Stimulated activated CD8-positive, alpha-beta memory T cell treated with anti-CD3 and anti-CD28 coated beads, Interleukin-15, amount 100 ng/mL, for 1 hour (primary cell): ENCODE data around the gene TRMT5.

Experiments used
- DNase-seq: peaks from one replicate; pipeline ENCODE4 v3.0.0-alpha.2; 2020; ENCODE audit warnings: low read depth

TRMT5 gene

DNA sequence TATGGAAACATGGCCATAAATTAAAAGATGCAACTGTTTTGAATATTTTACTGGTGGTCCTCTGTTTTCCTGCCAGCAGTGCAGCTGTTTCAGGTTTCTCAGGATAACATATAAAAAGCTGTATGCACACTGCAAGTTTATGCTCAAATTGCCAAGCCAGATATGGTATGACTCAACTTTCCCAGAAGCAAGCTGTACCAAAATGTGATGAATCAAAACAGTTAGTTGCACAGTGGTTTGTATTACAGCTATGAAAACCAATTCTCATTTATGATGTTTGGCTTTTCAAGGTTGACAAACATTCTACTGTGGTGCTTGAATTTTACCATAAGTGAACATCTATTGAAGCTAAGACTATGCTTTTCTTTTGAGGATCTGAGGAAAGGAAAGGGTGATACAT, 15.5 kb downstream of the TRMT5 start:
- no peak for DNase-seq

DNA sequence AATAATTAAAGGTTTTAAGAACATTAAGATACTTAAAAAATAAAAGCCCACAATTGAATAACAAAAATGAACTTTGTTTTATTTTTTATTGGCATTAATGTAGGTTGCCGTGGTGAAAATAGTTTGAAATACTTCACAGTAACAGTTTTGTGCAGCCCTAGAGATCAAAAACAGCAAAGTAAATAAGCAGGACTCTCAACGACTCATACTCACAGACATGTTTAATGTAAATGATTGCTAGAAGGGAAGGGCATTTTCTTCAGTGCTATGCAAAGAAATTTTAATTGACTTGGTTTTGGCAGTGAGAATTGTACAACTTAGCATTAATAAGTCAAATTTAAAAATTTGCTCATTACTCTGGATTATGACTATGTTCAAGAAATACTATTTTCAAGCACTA, 16.0 kb downstream of the TRMT5 start:
- no peak for DNase-seq

DNA sequence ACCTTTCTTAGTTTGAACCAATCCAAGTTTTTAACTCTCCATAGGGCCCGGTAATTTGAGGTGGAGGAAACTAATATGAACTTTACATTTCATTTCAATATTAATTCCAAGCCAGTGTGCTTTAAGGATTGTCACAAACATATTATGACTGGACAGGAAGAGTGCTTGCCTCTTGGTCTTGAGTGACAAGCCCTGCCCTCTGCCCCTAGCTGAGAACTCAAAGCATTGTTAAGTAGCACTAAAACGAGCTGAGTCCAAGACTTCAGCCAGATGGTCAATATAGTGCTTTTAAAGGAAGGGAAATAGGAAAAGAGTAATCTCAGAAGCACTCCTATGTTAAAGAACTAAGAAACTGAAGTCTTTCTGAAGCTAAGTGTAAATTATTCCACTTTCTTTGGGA, 17.1 kb downstream of the TRMT5 start:
- no peak for DNase-seq

DNA sequence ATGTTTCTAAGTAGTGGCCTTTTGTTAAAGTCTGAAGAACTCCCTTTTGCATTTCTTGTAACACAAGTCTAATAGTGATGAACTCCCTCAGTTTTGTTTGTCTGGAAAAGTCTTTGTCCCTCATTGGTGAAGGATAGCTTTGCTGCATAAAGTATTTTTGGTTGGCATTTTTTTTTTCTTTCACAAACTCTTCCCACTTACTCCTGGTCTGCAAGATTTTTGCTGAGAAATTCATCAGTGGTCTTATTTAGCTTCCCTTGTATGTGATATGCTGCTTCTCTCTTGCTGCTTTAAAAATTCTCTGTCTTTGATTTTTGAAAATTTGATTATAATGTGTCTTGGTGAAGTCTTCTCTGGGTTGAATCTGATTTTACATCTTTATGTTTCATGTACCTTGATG, 22.7 kb downstream of the TRMT5 start:
- no peak for DNase-seq

DNA sequence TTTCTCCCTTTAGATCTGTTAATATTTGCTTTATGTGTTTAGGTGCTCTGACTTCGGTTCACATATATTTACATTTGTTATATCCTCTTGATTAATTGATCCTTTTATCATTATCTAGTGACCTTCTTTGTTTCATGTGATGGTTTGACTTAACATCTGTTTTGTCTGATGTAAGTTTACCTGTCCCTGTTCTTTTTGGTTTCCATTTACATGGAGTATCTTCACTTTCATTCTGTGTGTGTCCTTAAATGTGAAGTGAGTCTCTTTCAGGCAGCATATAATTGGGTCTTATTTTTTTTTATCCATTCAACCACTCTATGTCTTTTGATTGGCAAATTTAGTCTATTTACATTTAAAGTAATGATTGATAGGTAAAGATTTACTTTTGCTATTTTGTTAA, 24.2 kb downstream of the TRMT5 start:
- no peak for DNase-seq

DNA sequence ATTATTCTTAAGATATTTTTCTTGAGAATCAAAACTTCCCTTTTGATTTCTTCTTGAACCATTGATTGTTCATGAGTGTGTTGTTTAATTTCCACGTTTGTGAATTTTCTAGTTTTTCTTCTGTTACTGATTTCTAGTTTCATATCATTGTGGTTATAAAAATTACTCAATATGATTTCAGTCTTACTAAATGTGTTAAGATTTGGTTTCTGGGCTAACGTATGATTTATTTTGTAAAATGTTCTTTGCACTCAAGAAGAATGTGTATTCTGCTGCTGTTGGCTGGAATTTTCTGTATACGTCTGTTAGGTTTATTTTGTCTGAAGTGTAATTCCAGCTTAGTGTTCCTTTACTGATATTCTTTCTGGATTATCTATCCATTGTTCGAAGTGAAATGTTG, 24.7 kb downstream of the TRMT5 start:
- no peak for DNase-seq

DNA sequence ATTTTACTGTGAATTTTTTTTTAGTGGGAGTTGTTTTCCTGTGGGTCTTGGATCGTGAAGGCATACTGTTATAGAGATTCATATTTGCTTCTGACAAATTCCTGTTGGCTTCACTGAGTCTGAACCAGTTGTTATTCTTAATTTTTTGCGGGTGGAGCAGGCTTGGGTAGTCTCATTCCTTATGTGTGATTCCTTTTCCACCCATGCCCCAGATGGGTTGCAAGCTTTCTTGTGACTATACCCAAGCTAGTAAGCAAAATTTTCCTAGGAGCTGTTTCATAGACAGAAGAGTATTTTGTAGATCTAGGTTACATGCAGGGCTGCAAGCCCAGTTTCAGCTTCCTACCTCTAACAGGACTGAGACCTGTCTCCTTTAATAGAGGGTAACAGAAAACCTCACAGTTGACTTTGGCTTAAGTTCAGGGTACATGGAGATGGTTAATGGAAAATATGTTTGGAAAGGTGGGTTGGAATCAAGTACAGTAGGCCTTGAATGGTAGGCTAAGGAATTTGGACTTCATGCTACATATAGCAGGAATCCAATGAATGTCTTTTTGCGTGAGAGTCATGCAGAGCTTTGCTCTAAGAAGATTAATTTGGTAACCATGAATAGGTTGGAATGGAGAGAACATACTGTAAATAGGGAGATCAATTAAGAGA, 29.0 kb downstream of the TRMT5 start:
- DNase-seq: no peak

- no peak for DNase-seq
Observed at GRCh38 chr14:60946773-60947172, 34.1 kb downstream of the TRMT5 start.

GRCh38 chr14:60945984-60946383, 34.9 kb downstream of the TRMT5 start:
- no peak for DNase-seq

DNA sequence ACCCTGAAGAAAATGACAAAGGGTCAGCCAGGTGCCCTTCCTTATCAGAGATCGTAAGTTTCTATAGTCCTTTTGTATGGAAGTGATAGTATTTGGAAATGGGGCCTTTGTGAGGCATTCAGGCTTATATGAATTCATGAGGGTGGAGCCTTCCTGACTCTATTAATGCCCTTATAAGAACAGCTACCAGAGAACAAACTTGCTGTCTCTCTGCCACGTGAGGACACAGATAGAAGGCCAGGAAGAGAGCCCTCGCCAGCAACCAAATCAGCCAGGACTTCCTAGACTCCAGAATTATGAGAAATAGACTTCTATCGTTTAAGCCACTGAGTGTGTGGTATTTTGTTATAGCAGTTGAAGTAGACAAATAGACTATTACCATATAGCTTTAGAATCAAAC, 36.7 kb downstream of the TRMT5 start:
- DNase-seq: no peak

DNA sequence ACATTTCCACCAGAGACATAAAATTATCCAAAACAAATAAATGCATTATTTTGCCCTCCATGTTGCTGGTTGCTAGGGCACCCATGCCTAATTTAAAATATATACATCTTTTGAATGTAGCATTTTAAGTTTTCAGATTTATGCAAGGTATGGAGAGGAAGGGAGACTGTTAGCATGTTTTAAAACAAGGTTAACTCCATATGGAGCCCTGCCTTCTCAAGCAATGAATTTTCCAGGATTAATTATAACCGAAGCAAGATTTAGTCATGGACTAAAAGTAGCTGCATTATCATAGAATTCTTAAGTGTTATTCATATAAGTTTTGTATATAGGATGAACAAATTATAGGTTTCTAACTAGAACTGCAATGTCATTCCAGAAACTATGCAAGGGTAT, 37.2 kb downstream of the TRMT5 start:
- no peak for DNase-seq

GRCh38 chr14:60935319-60935718, 45.6 kb downstream of the TRMT5 start:
- DNase-seq: no peak

GRCh38 chr14:60933920-60934655, 46.8 kb downstream of the TRMT5 start:
- no peak for DNase-seq

- DNase-seq: no peak
Observed at GRCh38 chr14:60931218-60931617, 49.7 kb downstream of the TRMT5 start.

GRCh38 chr14:60926002-60926401, 54.9 kb downstream of the TRMT5 start:
- DNase-seq: no peak

- no peak for DNase-seq
Observed at GRCh38 chr14:60925286-60925685, 55.6 kb downstream of the TRMT5 start.

- DNase-seq: no peak
Observed at GRCh38 chr14:60922050-60922449, 58.8 kb downstream of the TRMT5 start.
